Caco-2 (cell line): ENCODE results near the gene BICRAL. TPM values are rescaled to one million over a fixed set of nuclear protein-coding genes. Genes with fewer than 3 reads are reported as not detected.

ENCODE experiments used
- BruUV-seq: library from RNA; stranded (reverse); fragments of 400-500 nt; replicated peaks from 2 replicates; lab custom pipeline; 2021; lab: Mats Ljungman, UMichigan
- CTCF ChIA-PET: fragments of 300-600 bp; sonication (Branson Sonifier 250); formaldehyde crosslinking; loops from one replicate; lab custom pipeline; 2022; ENCODE audit warnings: antibody characterized with exemption; lab: Charles Lee
- POLR2A ChIA-PET: fragments of 300-600 bp; sonication (Branson Sonifier 250); formaldehyde crosslinking; loops from one replicate; lab custom pipeline; 2022; ENCODE audit warnings: antibody characterized with exemption; lab: Charles Lee
- DNase-seq, 2 experiments: peaks; one replicate each; pipeline versions ENCODE4 v3.0.0 to v3.0.0-alpha.2; 2020 to 2022
- H3K27me3 ChIP-seq: replicated peaks from 2 replicates; pipeline ENCODE4 v1.6.0; 2011; ENCODE audit warnings: low read length; ENCODE audit not compliant: control insufficient read depth, insufficient read depth
- H3K36me3 ChIP-seq: 2 replicates; pipeline ENCODE4 v1.5.1; 2011; ENCODE audit warnings: low read length; ENCODE audit not compliant: control insufficient read depth, insufficient read depth
- H3K4me1 ChIP-seq: fragments of 250-450 bp; sonication (Bioruptor Pico); 2 replicates; pipeline ENCODE4 v1.5.1; 2020; ENCODE audit warnings: mild to moderate bottlenecking
- H3K4me3 ChIP-seq: 2 replicates; pipeline ENCODE4 v1.5.1; 2011; ENCODE audit warnings: low read depth, mild to moderate bottlenecking, control low read depth, low read length
- H3K9me3 ChIP-seq: fragments of 250-450 bp; sonication (Bioruptor Pico); 2 replicates; pipeline ENCODE4 v1.5.1; 2020; ENCODE audit warnings: mild to moderate bottlenecking, moderate library complexity
- H3K27ac Mint-ChIP-seq: one replicate; pipeline ENCODE4 v1.8.0; 2022; ENCODE audit warnings: mixed read lengths; ENCODE audit not compliant: unreplicated experiment
- H3K27me3 Mint-ChIP-seq: one replicate; pipeline ENCODE4 v1.8.0; 2022; ENCODE audit warnings: mixed read lengths; ENCODE audit not compliant: insufficient read depth, unreplicated experiment
- H3K36me3 Mint-ChIP-seq: one replicate; pipeline ENCODE4 v1.8.0; 2022; ENCODE audit warnings: mild to moderate bottlenecking, mixed read lengths; ENCODE audit not compliant: insufficient read depth, unreplicated experiment
- H3K4me1 Mint-ChIP-seq: one replicate; pipeline ENCODE4 v1.8.0; 2022; ENCODE audit warnings: low read depth, mixed read lengths; ENCODE audit not compliant: unreplicated experiment
- H3K4me3 Mint-ChIP-seq: one replicate; pipeline ENCODE4 v1.8.0; 2022; ENCODE audit warnings: mild to moderate bottlenecking, moderate library complexity, mixed read lengths; ENCODE audit not compliant: unreplicated experiment
- H3K9me3 Mint-ChIP-seq: one replicate; pipeline ENCODE4 v1.8.0; 2022; ENCODE audit warnings: mixed read lengths; ENCODE audit not compliant: unreplicated experiment
- CTCF ChIP-seq, 2 experiments: fragments of 200-600 bp in 1 of 2; IDR thresholded peaks; 1 replicate in 1 of 2; 2 replicates in 1 of 2; pipeline versions ENCODE4 v1.5.1 to v1.8.0; 2011 to 2022; ENCODE audit warnings: antibody characterized with exemption in 1 of 2, control low read depth in 1 of 2, inconsistent platforms in 1 of 2, low read depth in 1 of 2, low read length in 1 of 2, mild to moderate bottlenecking in 1 of 2, moderate library complexity in 1 of 2; ENCODE audit not compliant: insufficient read depth in 1 of 2, severe bottlenecking in 1 of 2, unreplicated experiment in 1 of 2
- intact Hi-C: fragments of 100-400 bp; cut with micrococcal nuclease; formaldehyde crosslinking; loops from one replicate; pipeline ENCODE4 v1.10.0; 2022; ENCODE audit not compliant: unreplicated experiment
- total RNA-seq: library from RNA; stranded (reverse); gene quantifications from 2 replicates; pipeline ENCODE4 v1.2.3, GENCODE V29; 2022

BICRAL gene
- total RNA-seq, 1 experiment from 2014 or later = 5.3 TPM

- intact Hi-C loops = no loop called here
- TF ChIP-seq CTCF (IDR thresholded peaks at IDR 0.05; ENCODE audit: insufficient read depth in 1 of 2, low read depth in 1 of 2, low read length in 1 of 2, severe bottlenecking in 1 of 2, unreplicated experiment in 1 of 2) = no peak
- Histone ChIP-seq H3K27me3 (no peaks in the 10 kb centered on the region), H3K36me3 (no peaks in the 10 kb centered on the region), H3K4me3 (no peak overlapping the region), H3K4me1 (peaks cover 9% of the 10 kb centered on the region; the same call in 1 of the 2 replicates), H3K9me3 (no peaks in the 10 kb centered on the region)
- peaks cover 17% of the 10 kb centered on the region for H3K4me1 Mint-ChIP-seq
- H3K9me3 Mint-ChIP-seq = no peaks in the 10 kb centered on the region
- CTCF ChIA-PET = no interaction called here
- BruUV-seq = no TSS peak
- H3K27ac Mint-ChIP-seq = no peak overlapping the region
- H3K36me3 Mint-ChIP-seq = peaks cover 44% of the 10 kb centered on the region
- no peak for DNase-seq
- POLR2A ChIA-PET = interaction anchor here (0.6 to 0.7 kb wide), 2 partner anchors 235 to 1283 kb away, joined by 3 to 4 read pairs; no protein-coding TSS in a partner anchor
- no peaks in the 10 kb centered on the region for H3K27me3 Mint-ChIP-seq
- no peak overlapping the region for H3K4me3 Mint-ChIP-seq
These were observed 5.2 kb downstream of the BICRAL start for GRCh38 chr6:42787063-42787472.

GRCh38 chr6:42788671-42789070 lies 6.8 kb downstream of the BICRAL start:
- intact Hi-C loops = no loop called here
- Histone ChIP-seq H3K36me3 (no peaks in the 10 kb centered on the region), H3K4me3 (no peak overlapping the region), H3K4me1 (peaks cover 9% of the 10 kb centered on the region; the same call in 1 of the 2 replicates), H3K9me3 (no peaks in the 10 kb centered on the region), H3K27me3 (no peaks in the 10 kb centered on the region)
- POLR2A ChIA-PET = interaction anchor here (0.6 kb wide), 1 partner anchor 43 kb away, joined by 5 read pairs; the partner anchor contains the start of gene TBCC
- BruUV-seq = no TSS peak
- Mint-ChIP-seq H3K4me3 (no peak overlapping the region), H3K27ac (no peak overlapping the region), H3K9me3 (no peaks in the 10 kb centered on the region), H3K36me3 (peaks cover 31% of the 10 kb centered on the region), H3K27me3 (no peaks in the 10 kb centered on the region), H3K4me1 (peaks cover 17% of the 10 kb centered on the region)
- TF ChIP-seq CTCF (IDR thresholded peaks at IDR 0.05; ENCODE audit: insufficient read depth in 1 of 2, low read depth in 1 of 2, low read length in 1 of 2, severe bottlenecking in 1 of 2, unreplicated experiment in 1 of 2) = no peak
- DNase-seq = no peak
- CTCF ChIA-PET = no interaction called here

DNA sequence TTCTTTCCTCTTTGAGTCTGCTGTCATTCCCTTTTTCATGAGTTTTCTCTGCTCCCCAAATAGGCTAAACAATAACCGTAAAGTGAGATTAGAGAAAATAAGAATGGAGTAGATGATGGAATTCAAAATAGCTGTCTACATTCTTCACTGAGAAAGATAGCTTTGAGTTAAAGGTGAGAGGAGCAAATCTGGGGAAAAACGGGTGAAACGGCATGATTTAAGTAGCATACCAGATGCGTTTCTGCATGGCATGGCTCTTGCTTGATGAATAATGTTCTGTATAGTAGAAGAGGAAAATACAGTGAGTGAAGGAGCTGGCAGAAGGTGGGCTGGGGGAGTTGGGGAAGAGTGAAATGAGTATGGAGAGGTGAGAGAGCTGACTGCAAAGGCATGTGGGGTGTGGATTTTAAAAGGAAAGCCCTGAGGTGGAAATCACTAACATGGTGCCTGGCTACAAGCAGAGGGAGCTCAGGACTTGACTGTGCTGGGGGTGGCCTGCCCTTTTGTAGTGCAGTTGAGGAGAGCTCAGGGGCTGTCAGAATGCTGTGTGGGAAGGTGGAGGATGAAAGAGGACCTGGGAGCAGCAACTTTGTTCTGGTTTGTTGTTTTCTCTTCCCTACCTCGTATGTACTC lies 8.8 kb downstream of the BICRAL start:
- TF ChIP-seq CTCF (IDR thresholded peaks at IDR 0.05; ENCODE audit: insufficient read depth in 1 of 2, low read depth in 1 of 2, low read length in 1 of 2, severe bottlenecking in 1 of 2, unreplicated experiment in 1 of 2) = no peak
- H3K27ac Mint-ChIP-seq = no peak overlapping the region
- H3K36me3 ChIP-seq = no peaks in the 10 kb centered on the region
- no peaks in the 10 kb centered on the region for H3K9me3 Mint-ChIP-seq
- intact Hi-C loops = no loop called here
- peaks cover 19% of the 10 kb centered on the region for H3K36me3 Mint-ChIP-seq
- H3K4me1 ChIP-seq = no peaks in the 10 kb centered on the region
- H3K4me3 Mint-ChIP-seq = no peak overlapping the region
- ChIA-PET POLR2A (no interaction called here), CTCF (interaction anchor here (0.5 to 0.7 kb wide), 2 partner anchors 129 to 130 kb away, joined by 3 to 6 read pairs; no protein-coding TSS in a partner anchor)
- no peak overlapping the region for H3K4me3 ChIP-seq
- peaks cover 17% of the 10 kb centered on the region for H3K4me1 Mint-ChIP-seq
- no peaks in the 10 kb centered on the region for H3K27me3 Mint-ChIP-seq
- no peaks in the 10 kb centered on the region for H3K27me3 ChIP-seq
- H3K9me3 ChIP-seq = no peaks in the 10 kb centered on the region
- BruUV-seq = no TSS peak
- DNase-seq = peak in 1 of 2 experiments; percentile 13
